WTC11 (cell line): ENCODE results near the gene AHCYL1. TPM values are rescaled to one million over a fixed set of nuclear protein-coding genes. Genes with fewer than 3 reads are reported as not detected.

Experiments
- ATAC-seq: fragments of 200-7000 bp; cut with Tn5 transposase; 2 replicates; pipeline ENCODE4 v1.10.0; 2021; ENCODE audit warnings: mild to moderate bottlenecking, moderate library complexity
- CTCF ChIA-PET: fragments of 300-600 bp; sonication (Branson Sonifier 250); formaldehyde crosslinking; loops from one replicate; lab custom pipeline; 2021; ENCODE audit warnings: antibody characterized with exemption; lab: Charles Lee
- POLR2A ChIA-PET: fragments of 350-600 bp; sonication (Branson Sonifier 250); formaldehyde crosslinking; loops from one replicate; lab custom pipeline; 2021; ENCODE audit warnings: antibody characterized with exemption; lab: Charles Lee
- DNase-seq: peaks from one replicate; pipeline ENCODE4 v3.0.0; 2021; ENCODE audit warnings: low spot score
- H3K27ac Mint-ChIP-seq: 2 replicates; pipeline ENCODE4 v1.8.0; 2021; ENCODE audit warnings: mixed read lengths
- H3K27me3 Mint-ChIP-seq: 2 replicates; pipeline ENCODE4 v1.8.0; 2021; ENCODE audit warnings: low read depth, mild to moderate bottlenecking, moderate library complexity, mixed read lengths
- H3K36me3 Mint-ChIP-seq: 2 replicates; pipeline ENCODE4 v1.8.0; 2021; ENCODE audit warnings: mixed read lengths
- H3K4me1 Mint-ChIP-seq: 2 replicates; pipeline ENCODE4 v1.8.0; 2022; ENCODE audit warnings: mixed read lengths
- H3K4me3 Mint-ChIP-seq: 2 replicates; pipeline ENCODE4 v1.8.0; 2021; ENCODE audit warnings: mild to moderate bottlenecking, moderate library complexity, mixed read lengths
- H3K9me3 Mint-ChIP-seq: 2 replicates; pipeline ENCODE4 v1.8.0; 2021; ENCODE audit warnings: mixed read lengths
- CREB1 ChIP-seq: sonication (generic); formaldehyde crosslinking; IDR thresholded peaks from 2 replicates; pipeline ENCODE4 v1.8.0; 2023; ENCODE audit warnings: mild to moderate bottlenecking, missing genetic modification reagents
- CTCF ChIP-seq: fragments of 200-600 bp; IDR thresholded peaks from 2 replicates; pipeline ENCODE4 v1.8.0; 2022; ENCODE audit warnings: antibody characterized with exemption
- FOXP4 ChIP-seq: sonication (generic); formaldehyde crosslinking; IDR thresholded peaks from 2 replicates; pipeline ENCODE4 v1.8.0; 2022; ENCODE audit warnings: mild to moderate bottlenecking, missing genetic modification reagents
- GABPB1 ChIP-seq: sonication (generic); formaldehyde crosslinking; IDR thresholded peaks from 2 replicates; pipeline ENCODE4 v1.8.1; 2023; ENCODE audit warnings: mild to moderate bottlenecking, missing genetic modification reagents
- HMGA2 ChIP-seq: fragments of 250-450 bp; sonication (Bioruptor Pico); IDR thresholded peaks from 2 replicates; pipeline ENCODE4 v1.4.0; 2021; ENCODE audit warnings: mild to moderate bottlenecking, moderate library complexity
- NR2C2 ChIP-seq: sonication (generic); formaldehyde crosslinking; IDR thresholded peaks from 2 replicates; pipeline ENCODE4 v1.8.0; 2022; ENCODE audit warnings: mild to moderate bottlenecking, missing genetic modification reagents
- SMAD4 ChIP-seq: sonication (generic); formaldehyde crosslinking; IDR thresholded peaks from 2 replicates; pipeline ENCODE4 v1.8.0; 2022; ENCODE audit warnings: mild to moderate bottlenecking, missing genetic modification reagents
- ZBTB43 ChIP-seq: sonication (generic); formaldehyde crosslinking; IDR thresholded peaks from 2 replicates; pipeline ENCODE4 v1.8.1; 2023; ENCODE audit warnings: mild to moderate bottlenecking, missing genetic modification reagents
- ZNF423 ChIP-seq: fragments of 250-450 bp; sonication (Bioruptor Pico); IDR thresholded peaks from 2 replicates; pipeline ENCODE4 v2.1.2; 2022; ENCODE audit warnings: mild to moderate bottlenecking, moderate library complexity
- total RNA-seq: library from RNA; stranded (reverse); gene quantifications from 3 replicates; pipeline ENCODE4 v1.2.3, GENCODE V29; 2021
- TF ChIP-seq, protein P1 (sequence below): fragments of 250-450 bp; sonication (Bioruptor Pico); conservative IDR thresholded peaks from 2 replicates; pipeline ENCODE4 v1.9.0; 2021; ENCODE audit warnings: mild to moderate bottlenecking
- TF ChIP-seq, protein P2 (sequence below): sonication (generic); formaldehyde crosslinking; IDR thresholded peaks from 2 replicates; pipeline ENCODE4 v1.8.0; 2022; ENCODE audit warnings: mild to moderate bottlenecking, missing genetic modification reagents

The AHCYL1 gene
- total RNA-seq, 1 experiment from 2014 or later: 92.1 TPM

DNA sequence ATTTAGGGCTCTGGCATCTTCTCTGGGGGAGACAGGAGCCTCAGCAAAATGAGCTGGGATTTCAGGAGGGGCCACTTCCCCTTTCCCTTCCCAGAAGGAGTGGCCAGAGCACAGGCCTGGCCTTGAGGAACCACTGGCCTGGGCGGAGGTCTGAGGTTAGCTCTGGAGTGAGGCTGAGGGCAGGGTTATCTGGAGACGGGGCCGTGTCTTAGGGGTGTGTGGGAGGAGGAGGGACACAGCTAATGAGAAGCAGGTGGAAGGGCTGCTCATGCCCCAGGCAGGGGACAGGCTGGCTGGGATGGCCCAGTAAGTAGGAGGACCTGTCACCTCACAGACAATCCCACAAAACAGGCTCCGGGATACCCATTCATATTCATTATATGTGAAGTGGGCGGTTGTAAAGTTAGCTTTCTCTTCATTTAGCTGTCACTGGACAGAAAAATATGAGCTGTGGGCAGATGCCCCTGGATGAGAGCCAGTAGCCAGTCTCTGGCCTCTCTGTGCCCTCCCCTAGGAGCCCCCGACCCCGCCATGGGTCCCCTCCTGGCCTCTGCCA lies 73.5 kb downstream of the AHCYL1 start:
- TF ChIP-seq CTCF: no peak
- TF ChIP-seq NR2C2 (CRISPR knock-in tag): no peak
- no peak for TF ChIP-seq ZBTB43
- TF ChIP-seq FOXP4 (CRISPR knock-in tag): no peak
- no peak for TF ChIP-seq HMGA2
- no peak for TF ChIP-seq GABPB1 (CRISPR knock-in tag)
- TF ChIP-seq ZNF423: no peak
- TF ChIP-seq, protein P1, sequence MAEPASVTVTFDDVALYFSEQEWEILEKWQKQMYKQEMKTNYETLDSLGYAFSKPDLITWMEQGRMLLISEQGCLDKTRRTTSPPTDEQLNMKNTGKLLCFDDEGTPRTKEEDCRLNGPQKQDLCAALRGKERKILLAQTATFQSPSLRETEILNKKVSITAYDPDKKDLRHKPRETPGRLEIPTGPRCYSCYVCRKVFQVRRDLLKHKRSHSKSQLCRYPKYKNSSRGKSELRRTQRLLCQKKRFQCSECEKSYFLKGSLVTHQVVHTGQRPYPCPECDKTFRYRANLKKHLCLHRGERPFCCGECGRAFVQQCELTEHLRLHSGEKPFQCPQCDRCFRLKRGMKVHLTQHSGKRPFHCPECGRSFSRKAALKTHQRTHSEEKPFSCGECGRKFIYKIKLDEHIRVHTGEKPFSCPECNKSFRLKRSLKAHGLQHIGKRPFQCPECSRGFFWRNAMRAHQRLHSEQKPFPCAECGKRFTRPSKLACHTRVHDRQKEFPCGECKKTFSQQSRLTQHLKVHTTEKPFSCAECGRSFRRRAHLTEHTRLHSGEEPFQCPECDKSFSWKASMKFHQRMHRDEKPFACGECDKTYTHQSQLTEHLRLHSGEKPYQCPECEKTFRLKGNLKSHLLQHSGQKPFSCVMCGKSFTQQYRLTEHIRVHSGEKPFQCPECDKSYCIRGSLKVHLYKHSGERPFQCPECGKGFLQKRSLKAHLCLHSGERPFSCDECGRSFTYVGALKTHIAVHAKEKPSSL: no peak
- no peaks in the 10 kb centered on the region for H3K27me3 Mint-ChIP-seq
- peaks cover 49% of the 10 kb centered on the region for H3K36me3 Mint-ChIP-seq
- ATAC-seq (no peak), DNase-seq (no peak)
- ChIA-PET POLR2A (no interaction called here), CTCF (interaction anchor here (1.4 to 4.4 kb wide), 3 partner anchors 22 to 30 kb away, joined by 4 to 42 read pairs (median 24); partner anchors contain the start of gene STRIP1)
- H3K4me3 Mint-ChIP-seq: no peak overlapping the region
- H3K4me1 Mint-ChIP-seq: no peaks in the 10 kb centered on the region
- H3K27ac Mint-ChIP-seq: no peak overlapping the region
- H3K9me3 Mint-ChIP-seq: no peaks in the 10 kb centered on the region

- H3K36me3 Mint-ChIP-seq: peaks cover 44% of the 10 kb centered on the region
- POLR2A ChIA-PET: no interaction called here
Observed at GRCh38 chr1:110058591-110058990, 74.0 kb downstream of the AHCYL1 start.

More at GRCh38 chr1:110058591-110058990, 74.0 kb downstream of the AHCYL1 start:
- H3K4me3 Mint-ChIP-seq: no peak overlapping the region
- H3K27ac Mint-ChIP-seq: no peak overlapping the region
- TF ChIP-seq, protein P2, sequence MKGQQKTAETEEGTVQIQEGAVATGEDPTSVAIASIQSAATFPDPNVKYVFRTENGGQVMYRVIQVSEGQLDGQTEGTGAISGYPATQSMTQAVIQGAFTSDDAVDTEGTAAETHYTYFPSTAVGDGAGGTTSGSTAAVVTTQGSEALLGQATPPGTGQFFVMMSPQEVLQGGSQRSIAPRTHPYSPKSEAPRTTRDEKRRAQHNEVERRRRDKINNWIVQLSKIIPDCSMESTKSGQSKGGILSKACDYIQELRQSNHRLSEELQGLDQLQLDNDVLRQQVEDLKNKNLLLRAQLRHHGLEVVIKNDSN (CRISPR knock-in tag): no peak
- TF ChIP-seq SMAD4 (CRISPR knock-in tag) (no peak), CREB1 (CRISPR knock-in tag) (no peak), ZBTB43 (no peak)
- DNase-seq (no peak), ATAC-seq (no peak)
- H3K27me3 Mint-ChIP-seq: no peaks in the 10 kb centered on the region
- H3K4me1 Mint-ChIP-seq: no peaks in the 10 kb centered on the region
- CTCF ChIA-PET: interaction anchor here (0.7 to 4.4 kb wide), 5 partner anchors 12 to 49 kb away, joined by 3 to 42 read pairs (median 19); partner anchors contain the start of genes ALX3 and STRIP1
- no peaks in the 10 kb centered on the region for H3K9me3 Mint-ChIP-seq
